MCF 10A (cell line): ENCODE data around the gene GOLGA6B. TPM values are rescaled to one million over a fixed set of nuclear protein-coding genes. Genes with fewer than 3 reads are reported as not detected.
"Not testable (repeated sequence)": the region's sequence is repeated elsewhere in the genome, so short reads cannot be mapped to it uniquely, and the experiment has no call there.

Experiments
- BruUV-seq: library from RNA; stranded (reverse); fragments of 400-500 nt; replicated peaks from 2 replicates; lab custom pipeline; 2021; lab: Mats Ljungman, UMichigan
- CTCF ChIA-PET: fragments of 300-600 bp; sonication (Branson Sonifier 250); formaldehyde crosslinking; extraction: SDS; loops from one replicate; lab custom pipeline; 2021; ENCODE audit warnings: antibody characterized with exemption, inconsistent platforms; lab: Yijun Ruan, JAX
- POLR2A ChIA-PET: fragments of 300-600, 350-650 bp; sonication (Branson Sonifier 250); formaldehyde crosslinking; extraction: SDS; loops from one replicate; lab custom pipeline; 2020; ENCODE audit warnings: antibody characterized with exemption, inconsistent platforms; lab: Yijun Ruan, JAX
- DNase-seq: peaks from one replicate; pipeline ENCODE4 v3.0.0-alpha.2; 2018; ENCODE audit not compliant: unreplicated experiment
- H3K27ac Mint-ChIP-seq: one replicate; pipeline ENCODE4 v1.8.0; 2022; ENCODE audit warnings: mild to moderate bottlenecking, low read depth, mixed read lengths; ENCODE audit not compliant: unreplicated experiment
- H3K27me3 Mint-ChIP-seq: one replicate; pipeline ENCODE4 v1.8.0; 2022; ENCODE audit warnings: mixed read lengths; ENCODE audit not compliant: insufficient read depth, unreplicated experiment
- H3K36me3 Mint-ChIP-seq: one replicate; pipeline ENCODE4 v1.8.0; 2022; ENCODE audit warnings: mild to moderate bottlenecking, moderate library complexity, mixed read lengths; ENCODE audit not compliant: insufficient read depth, unreplicated experiment
- H3K4me1 Mint-ChIP-seq: one replicate; pipeline ENCODE4 v1.8.0; 2022; ENCODE audit warnings: mixed read lengths; ENCODE audit not compliant: insufficient read depth, unreplicated experiment
- H3K4me3 Mint-ChIP-seq: one replicate; pipeline ENCODE4 v1.8.0; 2022; ENCODE audit warnings: mild to moderate bottlenecking, moderate library complexity, mixed read lengths; ENCODE audit not compliant: unreplicated experiment
- H3K9me3 Mint-ChIP-seq: one replicate; pipeline ENCODE4 v1.8.0; 2022; ENCODE audit warnings: mixed read lengths; ENCODE audit not compliant: unreplicated experiment
- intact Hi-C: fragments of 100-400 bp; cut with micrococcal nuclease; formaldehyde crosslinking; loops from 2 replicates; pipeline ENCODE4 v1.14.1; 2022
- total RNA-seq: library from RNA; stranded (reverse); gene quantifications from 2 replicates; pipeline ENCODE4 v1.2.3, GENCODE V29; 2022
- TF ChIP-seq, protein P1 (sequence below): fragments of 200-600 bp; IDR thresholded peaks from one replicate; pipeline ENCODE4 v1.8.0; 2022; ENCODE audit warnings: antibody characterized with exemption, mild to moderate bottlenecking; ENCODE audit not compliant: unreplicated experiment

GOLGA6B gene
- total RNA-seq, 1 experiment from 2014 or later, result not detected

DNA sequence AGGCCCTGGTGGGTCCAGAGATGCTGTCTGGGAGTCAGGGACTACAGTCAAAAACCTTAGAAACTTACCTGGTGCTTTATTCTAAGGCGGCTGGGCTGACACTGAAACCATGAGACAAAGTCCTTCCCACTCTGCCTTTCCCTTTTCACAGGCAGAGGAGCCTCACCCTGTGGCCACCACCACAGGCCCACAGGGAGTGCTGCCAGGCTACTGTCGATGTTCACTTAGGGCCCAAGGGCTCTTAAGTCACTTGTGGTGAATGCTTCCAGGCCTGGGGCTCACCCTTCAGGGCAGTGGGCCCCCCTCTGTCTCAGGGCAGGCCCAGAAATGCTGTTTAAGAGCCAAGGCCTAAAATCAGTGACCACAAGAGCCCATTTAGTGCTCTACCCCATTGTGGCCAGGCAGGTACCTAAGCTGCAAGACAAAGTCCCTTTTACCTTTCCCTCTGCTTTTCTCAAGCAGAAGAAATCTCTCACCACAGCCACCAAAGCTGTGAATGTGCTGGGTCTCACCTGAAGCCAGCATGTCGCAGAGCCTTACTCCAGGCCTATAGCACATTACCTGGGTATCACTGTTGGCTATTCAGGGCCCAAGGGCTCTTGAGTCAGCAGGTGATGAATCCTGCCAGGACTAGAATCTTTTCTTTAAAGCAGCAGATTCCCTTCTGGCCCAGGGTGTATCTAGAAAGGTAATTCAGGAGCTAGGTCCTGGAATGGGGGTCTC lies 39.5 kb upstream of the GOLGA6B start:
- Mint-ChIP-seq H3K4me3 (no peak overlapping the region), H3K9me3 (no peaks in the 10 kb centered on the region), H3K36me3 (no peaks in the 10 kb centered on the region), H3K4me1 (no peaks in the 10 kb centered on the region), H3K27me3 (no peaks in the 10 kb centered on the region), H3K27ac (no peak overlapping the region)
- TF ChIP-seq, protein P1, sequence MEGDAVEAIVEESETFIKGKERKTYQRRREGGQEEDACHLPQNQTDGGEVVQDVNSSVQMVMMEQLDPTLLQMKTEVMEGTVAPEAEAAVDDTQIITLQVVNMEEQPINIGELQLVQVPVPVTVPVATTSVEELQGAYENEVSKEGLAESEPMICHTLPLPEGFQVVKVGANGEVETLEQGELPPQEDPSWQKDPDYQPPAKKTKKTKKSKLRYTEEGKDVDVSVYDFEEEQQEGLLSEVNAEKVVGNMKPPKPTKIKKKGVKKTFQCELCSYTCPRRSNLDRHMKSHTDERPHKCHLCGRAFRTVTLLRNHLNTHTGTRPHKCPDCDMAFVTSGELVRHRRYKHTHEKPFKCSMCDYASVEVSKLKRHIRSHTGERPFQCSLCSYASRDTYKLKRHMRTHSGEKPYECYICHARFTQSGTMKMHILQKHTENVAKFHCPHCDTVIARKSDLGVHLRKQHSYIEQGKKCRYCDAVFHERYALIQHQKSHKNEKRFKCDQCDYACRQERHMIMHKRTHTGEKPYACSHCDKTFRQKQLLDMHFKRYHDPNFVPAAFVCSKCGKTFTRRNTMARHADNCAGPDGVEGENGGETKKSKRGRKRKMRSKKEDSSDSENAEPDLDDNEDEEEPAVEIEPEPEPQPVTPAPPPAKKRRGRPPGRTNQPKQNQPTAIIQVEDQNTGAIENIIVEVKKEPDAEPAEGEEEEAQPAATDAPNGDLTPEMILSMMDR, result no peak
- no TSS peak for BruUV-seq
- ChIA-PET POLR2A (no interaction called here), CTCF (interaction anchor here (0.9 kb wide), 1 partner anchor 15 kb away, joined by 7 read pairs; no protein-coding TSS in a partner anchor)
- no peak for DNase-seq
- intact Hi-C loops, result no loop called here

DNA sequence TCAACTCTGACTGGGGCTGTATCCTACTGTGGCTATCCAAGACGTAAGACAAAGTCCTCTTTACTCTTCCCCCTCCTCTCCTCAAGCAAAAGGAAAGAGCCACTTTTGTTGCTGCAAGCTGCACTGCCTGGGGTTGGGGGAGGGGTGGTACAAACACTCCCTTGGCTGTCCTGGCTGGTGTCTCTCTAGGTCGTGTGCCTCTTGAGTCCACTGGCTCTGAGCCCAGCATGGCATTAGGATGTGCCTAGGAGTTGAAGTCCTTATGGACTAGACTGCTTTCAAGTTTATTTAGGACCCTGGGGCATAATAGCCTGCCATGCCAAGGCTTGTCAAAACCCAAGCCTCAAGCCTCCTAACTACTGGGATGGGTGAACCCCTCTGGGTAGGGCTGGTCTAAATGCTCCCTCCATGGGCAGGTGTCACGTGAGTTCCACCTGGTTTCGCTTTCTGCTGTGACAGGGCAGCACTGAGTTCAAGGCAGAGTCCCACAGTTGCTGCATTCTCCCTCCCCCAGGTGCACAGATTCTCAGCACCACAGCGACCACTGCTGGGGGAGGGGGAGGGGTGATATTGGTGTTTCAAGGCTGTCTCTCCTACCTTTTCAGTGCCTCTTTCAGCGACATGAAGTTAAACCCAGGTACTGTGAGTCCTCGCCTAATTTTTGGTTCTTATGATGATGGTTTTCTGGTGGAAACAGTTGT lies 38.8 kb upstream of the GOLGA6B start:
- intact Hi-C loops, H3K4me3 Mint-ChIP-seq, H3K27me3 Mint-ChIP-seq: not testable (repeated sequence)

DNA sequence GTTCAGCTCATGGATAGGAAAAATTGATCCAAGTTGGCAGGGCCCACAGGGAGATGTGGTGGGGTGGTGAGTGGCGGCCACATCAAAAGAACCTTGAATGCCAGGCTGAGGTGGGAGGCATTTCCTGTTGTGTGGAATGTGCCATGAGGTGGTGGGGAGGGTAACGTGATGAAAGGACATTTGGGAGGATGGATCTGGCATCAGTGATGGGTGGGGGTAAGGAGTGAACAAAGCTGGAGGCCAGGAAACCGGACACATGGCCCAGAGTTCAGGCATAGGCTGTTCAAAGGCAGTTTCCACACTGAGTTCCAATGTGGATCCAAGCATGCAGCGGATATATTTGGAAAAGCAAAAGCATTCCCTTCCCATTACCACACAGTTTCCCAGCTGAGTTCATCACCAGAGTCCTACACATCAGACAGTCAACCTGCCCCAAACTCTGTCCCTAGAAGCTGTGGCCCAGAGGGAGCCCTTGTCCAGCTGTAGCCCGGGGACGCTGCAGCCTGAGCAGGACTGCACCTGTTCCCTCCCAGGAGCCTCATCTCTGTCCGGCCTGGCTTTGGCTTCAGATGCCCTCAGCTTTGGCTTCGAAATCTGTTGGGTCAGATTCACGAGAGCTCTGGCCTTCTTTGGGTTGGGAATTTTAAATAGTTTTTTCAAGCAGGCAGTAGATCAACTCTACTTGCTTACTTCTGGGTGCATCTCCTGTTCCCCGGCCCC lies 37.8 kb upstream of the GOLGA6B start:
- CTCF ChIA-PET, result no interaction called here
- H3K4me3 Mint-ChIP-seq, result no peak overlapping the region
- no peak overlapping the region for H3K27ac Mint-ChIP-seq
- H3K4me1 Mint-ChIP-seq, result no peaks in the 10 kb centered on the region
- no peak for DNase-seq
- BruUV-seq, result no TSS peak
- H3K9me3 Mint-ChIP-seq, result no peaks in the 10 kb centered on the region
- no peaks in the 10 kb centered on the region for H3K36me3 Mint-ChIP-seq
- intact Hi-C loops, result no loop called here
- H3K27me3 Mint-ChIP-seq, result no peaks in the 10 kb centered on the region
- POLR2A ChIA-PET, result no interaction called here
- TF ChIP-seq, protein P1, result no peak

More for the DNA sequence above, 38.8 kb upstream of the GOLGA6B start:
- H3K36me3 Mint-ChIP-seq, H3K27ac Mint-ChIP-seq, H3K4me1 Mint-ChIP-seq, H3K9me3 Mint-ChIP-seq, POLR2A ChIA-PET, BruUV-seq, DNase-seq: not testable (repeated sequence)
- CTCF ChIA-PET, result interaction anchor here (0.9 kb wide), 1 partner anchor 15 kb away, joined by 7 read pairs; no protein-coding TSS in a partner anchor

DNA sequence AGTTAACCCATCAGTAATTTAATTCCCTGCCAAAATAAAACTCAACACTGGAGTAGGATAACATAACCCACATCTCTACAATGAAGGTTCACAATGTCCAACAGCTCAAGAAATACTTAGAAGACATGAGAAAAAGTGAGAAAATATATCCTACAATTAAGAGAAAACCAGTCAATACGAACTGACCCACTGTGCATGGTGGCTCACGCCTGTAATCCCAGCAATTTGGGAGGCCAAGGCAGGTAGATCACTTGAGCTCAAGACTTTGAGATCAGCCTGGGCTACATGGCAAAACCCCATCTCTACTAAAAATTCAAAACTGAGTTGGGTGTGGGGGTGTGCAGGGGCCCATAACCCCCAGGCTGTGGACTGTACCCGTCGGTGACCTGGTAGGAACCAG lies 30.6 kb upstream of the GOLGA6B start:
- BruUV-seq, CTCF ChIA-PET, POLR2A ChIA-PET, intact Hi-C loops, H3K9me3 Mint-ChIP-seq, H3K4me3 Mint-ChIP-seq, DNase-seq, H3K27me3 Mint-ChIP-seq, H3K4me1 Mint-ChIP-seq, H3K27ac Mint-ChIP-seq, H3K36me3 Mint-ChIP-seq: not testable (repeated sequence)

DNA sequence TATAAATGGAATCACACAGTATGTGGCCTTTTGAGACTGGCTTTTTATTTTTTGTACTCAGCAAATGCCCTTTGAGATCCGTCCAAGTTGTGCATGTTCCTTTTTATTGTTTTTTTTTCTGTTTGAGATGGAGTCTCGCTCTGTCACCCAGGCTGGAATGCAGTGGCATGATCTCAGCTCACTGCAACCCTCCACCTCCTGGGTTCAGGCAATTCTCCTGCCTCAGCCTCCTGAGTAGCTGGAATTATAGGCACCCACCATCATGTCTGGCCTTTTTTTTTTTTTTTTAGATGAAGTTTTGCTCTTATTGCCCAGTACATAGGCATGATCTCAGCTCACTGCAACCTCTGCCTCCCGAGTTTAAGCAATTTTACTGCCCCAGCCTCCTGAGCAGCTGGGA lies 28.3 kb upstream of the GOLGA6B start:
- H3K27me3 Mint-ChIP-seq, DNase-seq, H3K4me3 Mint-ChIP-seq, H3K4me1 Mint-ChIP-seq, intact Hi-C loops, BruUV-seq, POLR2A ChIA-PET, H3K27ac Mint-ChIP-seq, H3K9me3 Mint-ChIP-seq, H3K36me3 Mint-ChIP-seq: not testable (repeated sequence)
- CTCF ChIA-PET, result interaction anchor here (0.7 to 2.2 kb wide), 2 partner anchors 26 to 62 kb away, joined by 4 to 5 read pairs; no protein-coding TSS in a partner anchor
